Aorta (tissue), 5 donors: ENCODE data around the gene RALGDS. TPM values are rescaled to one million over a fixed set of nuclear protein-coding genes. Genes with fewer than 3 reads are reported as not detected.

Experiments
- ATAC-seq: fragments of 200-7000 bp; cut with Tn5 transposase; one replicate; pipeline ENCODE4 v1.9.1; 2022; ENCODE audit warnings: moderate library complexity; ENCODE audit not compliant: low FRiP score
- DNase-seq, 2 donors: peaks; one replicate each; pipeline ENCODE4 v3.0.0-alpha.2; 2020
- H3K27ac ChIP-seq, 2 donors: one replicate each; pipeline ENCODE4 v1.5.1; 2013; ENCODE audit warnings: low read length in 2 of 2, mild to moderate bottlenecking in 2 of 2, moderate library complexity in 2 of 2, control low read depth in 1 of 2, inconsistent platforms in 1 of 2, low read depth in 1 of 2
- H3K27me3 ChIP-seq, 2 donors: one replicate each; pipeline ENCODE4 v1.6.1; 2013; ENCODE audit warnings: control low read depth in 1 of 2, low read length in 1 of 2, mild to moderate bottlenecking in 1 of 2, moderate library complexity in 1 of 2; ENCODE audit not compliant: insufficient read depth in 2 of 2, control insufficient read depth in 1 of 2
- H3K36me3 ChIP-seq, 2 donors: one replicate each; pipeline ENCODE4 v1.6.1; 2013; ENCODE audit warnings: control low read depth in 1 of 2, low read length in 1 of 2, mild to moderate bottlenecking in 1 of 2; ENCODE audit not compliant: insufficient read depth in 2 of 2, control insufficient read depth in 1 of 2
- H3K4me1 ChIP-seq, 2 donors: one replicate each; pipeline ENCODE4 v1.6.1; 2013; ENCODE audit warnings: low read length in 2 of 2, control low read depth in 1 of 2, mild to moderate bottlenecking in 1 of 2, moderate library complexity in 1 of 2; ENCODE audit not compliant: insufficient read depth in 2 of 2, control insufficient read depth in 1 of 2
- H3K4me3 ChIP-seq, 2 donors: one replicate each; pipeline ENCODE4 v1.5.1; 2013; ENCODE audit warnings: low read length in 2 of 2, control low read depth in 1 of 2, mild to moderate bottlenecking in 1 of 2
- H3K9me3 ChIP-seq: one replicate; pipeline ENCODE4 v1.6.1; 2013; ENCODE audit warnings: mild to moderate bottlenecking, low read length; ENCODE audit not compliant: control insufficient read depth
- WGBS, 2 donors: extraction: QIAGEN DNeasy Blood & Tissue Kit; methylation state at CpG; one replicate each; pipeline ENCODE4 v1.1.7; 2013; 5-methylcytosine and 5-hydroxymethylcytosine counted together
- intact Hi-C, 2 donors: fragments of 100-400 bp; cut with DNase I; formaldehyde crosslinking; loops; one replicate each; pipeline versions ENCODE4 v1.14.2 to v1.15.0; 2022
- polyA plus RNA-seq, 2 donors: library from polyadenylated mRNA; stranded (reverse); fragments of 200-250 nt; gene quantifications; one replicate each; pipeline ENCODE4 v1.2.3, GENCODE V29; 2013
- total RNA-seq, 2 donors: library from RNA; stranded (reverse); fragmentation: NEBNext Ultra II Directional; extraction: Animal tissue kit (Norgen Biotek cat#: 25700); gene quantifications; one replicate each; pipeline ENCODE4 v1.2.1, GENCODE V29; 2021
- donor health status: healthy with polysubstance abuse.
- donor health status: Bipolar disorder and iron deficiency.
- donor health status: DM: no; HTN: no; CAD: no.
- donor health status: DM: no; HTN: no; CAD: no.
- donor health status: DM: yes; HTN: yes; CAD: no.

The RALGDS gene
- total and polyA plus RNA-seq, 4 donors = 19.4 to 61.2 (median 26.4) TPM

DNA sequence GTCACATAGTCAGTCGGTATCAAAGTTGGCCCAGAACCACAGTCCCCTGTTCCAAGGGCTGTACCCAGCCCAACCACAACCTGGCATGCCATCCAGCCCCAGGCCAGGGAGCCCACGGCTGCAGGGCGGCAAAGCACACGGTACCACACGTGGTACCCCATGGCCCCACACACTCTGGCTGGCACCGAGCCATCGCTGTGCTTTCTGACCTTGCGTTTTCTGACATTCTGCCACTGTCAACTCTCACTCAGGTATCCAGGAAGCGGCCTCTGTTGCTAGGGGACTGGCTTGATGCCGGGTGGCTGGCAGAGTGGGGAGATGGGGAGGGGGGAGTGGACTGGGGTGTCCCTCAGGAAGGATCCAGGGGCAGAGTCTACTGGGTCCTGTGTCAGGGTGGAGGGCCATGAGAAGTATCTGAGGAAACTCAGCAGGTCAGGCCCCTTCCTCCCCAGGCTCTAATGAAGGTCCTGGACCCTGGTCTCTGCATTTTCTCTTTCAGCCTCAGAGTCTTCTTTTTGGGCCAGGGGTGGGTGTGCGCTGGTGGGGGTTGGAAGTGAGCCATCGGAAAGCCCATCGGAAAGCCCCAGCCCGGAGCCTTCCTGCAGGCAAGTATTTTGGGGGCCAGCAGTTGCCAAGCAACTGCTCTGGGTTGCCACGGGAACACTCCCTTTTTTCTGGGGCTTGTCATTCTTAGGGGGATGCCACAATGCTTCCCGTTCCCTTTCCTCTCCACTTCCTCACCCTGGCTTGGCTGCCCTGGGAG, 21.0 kb upstream of the RALGDS start:
- Histone ChIP-seq H3K36me3 (no peaks in the 10 kb centered on the region), H3K27me3 (no peaks in the 10 kb centered on the region), H3K4me1 (no peaks in the 10 kb centered on the region), H3K27ac (no peak overlapping the region), H3K4me3 (no peak overlapping the region), H3K9me3 (no peaks in the 10 kb centered on the region)
- DNase-seq = peak; percentile 70 to 81
- ATAC-seq = no peak
- intact Hi-C loops = loop anchor here in 1 of 2 donors (10.0 kb wide), 1 partner anchor 107 kb away; the partner anchor contains the start of gene GTF3C5
- WGBS, 2 donors = 58 to 63% methylated on average over 16 of the region's 16 CpGs

DNA sequence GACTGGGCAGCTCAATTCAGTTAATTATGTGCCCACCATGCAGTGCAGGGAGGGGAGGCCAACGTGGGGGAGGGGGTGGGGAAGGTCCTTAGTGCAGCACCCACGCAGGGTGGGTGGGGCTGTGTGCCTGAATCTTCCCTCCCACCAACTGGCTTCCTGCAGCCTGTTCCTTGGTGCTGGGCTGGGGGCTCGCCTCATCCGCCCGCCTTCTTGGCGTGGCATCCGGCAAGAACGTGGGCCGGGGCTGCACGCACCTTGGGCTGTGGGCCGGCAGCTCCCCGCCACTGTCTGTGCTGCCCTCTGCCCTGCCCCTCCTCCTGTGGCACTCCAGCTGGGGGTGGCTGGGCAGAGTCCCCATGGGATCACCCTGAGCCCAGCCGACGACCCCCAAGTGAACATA, 19.6 kb upstream of the RALGDS start:
- ATAC-seq = no peak
- no peak for DNase-seq
- intact Hi-C loops = loop anchor here in 1 of 2 donors (10.0 kb wide), 1 partner anchor 106 kb away; the partner anchor contains the start of gene GTF3C5
- Histone ChIP-seq H3K4me3 (no peak overlapping the region), H3K9me3 (no peaks in the 10 kb centered on the region), H3K36me3 (no peaks in the 10 kb centered on the region), H3K4me1 (no peaks in the 10 kb centered on the region), H3K27me3 (no peaks in the 10 kb centered on the region), H3K27ac (no peak overlapping the region)
- WGBS, 2 donors = 88% methylated on average over 13 to 14 of the region's 14 CpGs

DNA sequence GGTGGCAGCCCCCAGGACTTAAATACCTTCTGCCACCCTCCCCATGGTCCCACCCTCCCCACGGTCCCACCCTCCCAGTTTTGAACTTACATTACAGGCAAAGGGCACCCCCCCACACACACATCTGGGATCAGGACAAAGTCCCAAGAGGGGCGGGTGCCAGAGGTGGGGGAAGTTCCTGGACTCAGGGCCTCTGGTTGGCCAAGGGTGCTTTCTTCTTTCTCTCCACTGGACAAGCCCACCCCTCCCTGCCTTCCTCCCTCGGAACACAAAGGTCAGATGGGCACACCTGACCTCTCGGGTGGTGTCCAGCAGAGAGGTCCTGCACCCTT, 19.1 kb upstream of the RALGDS start:
- H3K9me3 ChIP-seq = no peaks in the 10 kb centered on the region
- ATAC-seq (no peak), DNase-seq (no peak)
- H3K4me3 ChIP-seq = no peak overlapping the region
- no peaks in the 10 kb centered on the region for H3K4me1 ChIP-seq
- H3K36me3 ChIP-seq = no peaks in the 10 kb centered on the region
- no peaks in the 10 kb centered on the region for H3K27me3 ChIP-seq
- H3K27ac ChIP-seq = no peak overlapping the region
- intact Hi-C loops = loop anchor here in 1 of 2 donors (10.0 kb wide), 1 partner anchor 105 kb away; the partner anchor contains the start of gene GTF3C5
- WGBS, 2 donors = 92 to 93% methylated on average over 4 of the region's 4 CpGs

DNA sequence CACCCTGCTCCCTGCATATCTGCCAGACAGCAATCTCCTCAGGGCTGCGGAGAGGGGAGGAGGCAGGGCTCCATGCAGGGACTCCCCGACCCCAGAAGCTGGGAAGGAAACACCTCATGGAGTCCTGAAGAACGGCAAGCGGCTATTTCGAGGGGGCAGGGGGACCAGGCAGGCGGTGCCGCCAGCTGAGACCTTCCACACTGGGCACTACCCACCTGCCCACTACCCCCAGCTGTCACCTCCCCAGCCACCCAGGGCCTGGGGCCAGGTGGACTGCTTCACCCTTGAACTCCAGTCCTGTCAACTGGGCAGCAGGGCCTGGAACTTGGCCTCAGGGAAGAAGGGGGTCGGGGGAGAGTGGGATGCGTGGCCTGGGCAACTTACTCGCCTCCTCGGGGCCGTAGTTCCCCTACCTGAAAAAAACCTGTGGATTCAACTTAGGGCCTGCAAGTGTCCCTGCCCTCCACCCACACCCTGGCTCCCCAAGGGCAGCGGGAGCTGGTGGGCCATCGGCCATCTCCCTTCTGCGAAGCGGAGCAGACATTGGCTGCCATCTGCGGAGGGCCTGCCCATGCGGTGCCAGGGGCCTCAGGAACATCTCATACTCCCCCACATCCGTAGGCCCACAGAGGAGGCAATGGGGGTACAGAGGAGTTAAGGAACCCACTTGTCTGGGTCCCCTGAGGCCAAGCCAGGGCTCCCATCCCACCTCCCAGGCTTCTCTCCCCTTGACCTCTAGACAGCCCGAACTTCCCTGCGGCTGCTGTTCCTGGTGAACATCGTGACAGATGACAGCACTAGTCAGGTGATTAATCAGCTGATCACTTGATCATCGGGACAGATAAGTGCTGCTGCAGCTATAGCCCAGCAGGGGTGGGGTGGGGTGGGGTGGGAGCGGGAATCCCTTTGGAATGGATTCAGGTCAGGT, 18.5 kb upstream of the RALGDS start:
- Histone ChIP-seq H3K27me3 (no peaks in the 10 kb centered on the region), H3K36me3 (no peaks in the 10 kb centered on the region), H3K9me3 (no peaks in the 10 kb centered on the region), H3K27ac (no peak overlapping the region), H3K4me3 (no peak overlapping the region), H3K4me1 (no peaks in the 10 kb centered on the region)
- ATAC-seq = no peak
- intact Hi-C loops = loop anchor here in 1 of 2 donors (10.0 kb wide), 1 partner anchor 105 kb away; the partner anchor contains the start of gene GTF3C5
- WGBS, 2 donors = 89 to 92% methylated on average over 24 of the region's 24 CpGs
- DNase-seq = peak in 1 of 2 donors; percentile 71

DNA sequence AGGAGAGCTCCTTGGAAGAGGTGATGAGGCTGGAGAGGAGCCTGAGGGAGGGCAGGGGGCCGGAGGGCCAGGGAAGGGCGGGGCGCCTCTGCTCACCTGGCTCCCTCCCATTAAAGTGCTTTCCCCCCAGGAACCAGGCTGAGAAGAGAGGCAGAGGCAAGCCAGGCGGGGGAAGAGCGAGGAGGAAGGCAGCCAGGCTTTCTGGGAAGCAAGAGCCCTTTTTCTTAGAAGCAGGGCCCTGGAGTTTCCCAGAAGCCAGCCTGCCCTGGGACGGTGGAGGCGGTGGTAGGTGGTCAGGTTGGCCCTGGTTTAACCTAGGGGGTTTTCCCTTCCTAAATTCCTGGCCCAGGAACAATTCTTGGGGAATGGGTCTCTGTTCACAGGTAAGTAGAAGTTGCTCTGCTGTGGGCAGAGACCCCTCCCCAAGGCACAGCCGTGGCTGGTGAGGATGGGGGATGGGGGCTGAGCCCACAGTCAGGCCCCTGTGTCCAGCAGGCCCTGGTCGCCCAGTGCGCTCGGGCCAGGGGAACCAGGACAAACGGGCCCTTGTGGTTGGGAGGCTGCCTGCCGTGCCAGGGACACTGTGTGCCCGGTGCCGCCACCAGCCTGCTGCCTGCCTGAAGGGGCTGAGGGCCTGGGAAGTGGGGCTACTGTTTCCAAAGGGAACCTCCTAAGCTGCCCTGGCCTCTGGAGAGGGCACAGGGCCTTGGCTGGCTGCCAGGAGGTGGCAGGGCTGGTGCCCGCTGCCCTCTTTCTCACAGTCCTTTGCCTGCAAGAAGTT, 16.6 kb upstream of the RALGDS start:
- H3K36me3 ChIP-seq = no peaks in the 10 kb centered on the region
- 78 to 86% methylated on average over 15 to 16 of the region's 16 CpGs for WGBS, 2 donors
- no peaks in the 10 kb centered on the region for H3K9me3 ChIP-seq
- no peak overlapping the region for H3K27ac ChIP-seq
- intact Hi-C loops = no loop called here
- no peaks in the 10 kb centered on the region for H3K4me1 ChIP-seq
- ATAC-seq (no peak), DNase-seq (peak in 1 of 2 donors; percentile 73)
- H3K4me3 ChIP-seq = no peak overlapping the region
- no peaks in the 10 kb centered on the region for H3K27me3 ChIP-seq

DNA sequence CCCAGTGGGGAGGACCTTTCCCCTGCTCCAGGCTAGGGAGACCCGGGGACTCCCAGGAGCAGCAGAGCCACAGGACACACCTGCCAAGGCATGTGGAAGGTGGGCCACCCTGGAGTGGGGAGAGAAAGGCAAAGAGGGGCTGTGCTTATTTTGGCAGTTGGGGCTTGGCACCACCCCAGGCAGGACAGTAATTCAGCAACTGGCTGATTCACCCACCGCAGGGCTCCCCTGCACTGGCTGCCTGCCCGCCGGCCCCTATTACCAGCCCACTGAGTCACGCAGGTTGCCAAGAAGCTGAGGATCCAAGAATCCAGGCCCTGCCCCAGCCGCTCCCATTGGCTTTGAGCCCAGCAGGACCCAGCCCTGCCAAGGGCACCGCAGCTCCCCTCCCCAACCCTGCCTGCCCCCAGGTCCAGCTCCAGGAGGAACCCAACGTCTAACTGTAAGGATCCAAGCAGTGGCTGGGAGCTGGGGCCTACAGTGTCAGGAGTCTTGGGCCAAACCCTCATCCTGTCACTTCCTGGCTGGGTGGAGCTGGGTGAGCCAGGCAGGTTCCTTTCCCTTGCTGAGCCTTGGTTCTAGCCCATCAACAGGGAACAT, 14.2 kb upstream of the RALGDS start:
- intact Hi-C loops = no loop called here
- H3K9me3 ChIP-seq = no peaks in the 10 kb centered on the region
- no peak overlapping the region for H3K27ac ChIP-seq
- no peaks in the 10 kb centered on the region for H3K27me3 ChIP-seq
- peak; percentile 80 to 91 for DNase-seq
- no peaks in the 10 kb centered on the region for H3K36me3 ChIP-seq
- ATAC-seq = peak; percentile 24
- 18 to 23% methylated on average over 8 of the region's 8 CpGs for WGBS, 2 donors
- no peak overlapping the region for H3K4me3 ChIP-seq
- no peaks in the 10 kb centered on the region for H3K4me1 ChIP-seq

DNA sequence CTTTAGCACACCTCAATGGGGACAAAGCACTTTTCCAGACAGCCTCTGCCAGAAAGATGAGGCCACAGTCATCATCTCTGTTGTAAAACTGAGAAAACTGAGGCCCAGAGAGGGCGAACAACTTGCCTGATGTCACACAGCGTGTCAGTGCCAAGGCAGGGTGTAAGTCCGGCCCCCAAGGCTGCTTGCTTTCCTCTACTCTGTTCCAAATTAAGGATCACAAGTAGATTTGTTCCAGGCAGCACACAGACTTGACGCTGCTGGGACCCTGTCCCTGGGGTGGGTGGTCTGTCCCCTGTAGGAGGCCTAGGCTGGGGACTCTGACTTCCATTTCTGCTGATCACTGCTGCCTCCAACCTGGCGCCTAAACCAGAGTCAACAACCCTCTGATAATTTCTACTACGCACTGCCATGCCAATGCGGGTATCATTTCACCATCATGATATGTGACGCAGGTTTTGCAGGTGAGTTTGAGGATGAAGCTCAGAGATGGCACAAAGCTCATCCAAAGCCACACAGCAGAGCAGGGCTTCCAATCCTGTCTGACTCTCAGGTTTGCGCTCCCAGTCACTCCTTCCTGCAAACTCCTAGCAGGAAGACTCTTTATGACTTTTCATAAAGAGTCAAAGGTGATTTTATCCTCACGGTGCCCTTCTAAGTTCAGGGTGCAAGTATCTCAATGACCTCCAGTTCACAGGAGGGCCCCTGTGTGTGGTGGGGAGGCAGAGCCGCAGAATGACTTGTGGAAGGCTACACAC, 13.5 kb upstream of the RALGDS start:
- H3K4me1 ChIP-seq = no peaks in the 10 kb centered on the region
- WGBS, 2 donors = 81 to 85% methylated on average over 11 of the region's 11 CpGs
- intact Hi-C loops = no loop called here

More for the DNA sequence above, 13.5 kb upstream of the RALGDS start:
- ATAC-seq (no peak), DNase-seq (no peak)
- Histone ChIP-seq H3K4me3 (no peak overlapping the region), H3K36me3 (no peaks in the 10 kb centered on the region), H3K9me3 (no peaks in the 10 kb centered on the region), H3K27ac (no peak overlapping the region), H3K27me3 (no peaks in the 10 kb centered on the region)
